Heart left ventricle (tissue), 16 donors: ENCODE measurements around the gene APOLD1. TPM values are rescaled to one million over a fixed set of nuclear protein-coding genes. Genes with fewer than 3 reads are reported as not detected.
A peak's percentile ranks its signal among the peaks of the same experiment; 100 is the strongest.

ENCODE experiments used
- ATAC-seq, 4 donors: fragments of 200-7000 bp; cut with Tn5 transposase; one replicate each; pipeline ENCODE4 v1.9.1; 2020 to 2022; ENCODE audit warnings: moderate library complexity in 4 of 4, mild to moderate bottlenecking in 3 of 4, moderate number of reproducible peaks in 1 of 4
- DNase-seq, 5 donors: peaks; one replicate each; pipeline ENCODE4 v3.0.0-alpha.2; 2020
- H3K27ac ChIP-seq, 12 donors: fragments of 200-600 bp; sonication (generic) in 4 of 12; one replicate each; pipeline versions ENCODE4 v1.5.0 to v1.8.0; 2016 to 2022; ENCODE audit warnings: mild to moderate bottlenecking in 2 of 12
- H3K27me3 ChIP-seq, 9 donors: fragments of 200-600 bp; sonication (generic) in 2 of 9; one replicate each; pipeline versions ENCODE4 v1.5.1 to v1.8.0; 2016 to 2022; ENCODE audit warnings: mild to moderate bottlenecking in 3 of 9
- H3K36me3 ChIP-seq, 9 donors: fragments of 200-600 bp; sonication (generic) in 2 of 9; one replicate each; pipeline versions ENCODE4 v1.5.0 to v1.8.0; 2018 to 2022; ENCODE audit warnings: mild to moderate bottlenecking in 2 of 9
- H3K4me1 ChIP-seq, 12 donors: fragments of 200-600 bp; sonication (generic) in 4 of 12; one replicate each; pipeline versions ENCODE4 v1.5.0 to v1.8.0; 2016 to 2022; ENCODE audit warnings: mild to moderate bottlenecking in 3 of 12
- H3K4me3 ChIP-seq, 12 donors: fragments of 200-600 bp; sonication (generic) in 4 of 12; one replicate each; pipeline versions ENCODE4 v1.5.0 to v1.8.0; 2017 to 2022; ENCODE audit warnings: mild to moderate bottlenecking in 9 of 12, moderate library complexity in 4 of 12
- H3K9me3 ChIP-seq, 12 donors: fragments of 200-600 bp; sonication (generic) in 4 of 12; one replicate each; pipeline versions ENCODE4 v1.5.0 to v1.8.0; 2016 to 2022; ENCODE audit warnings: mild to moderate bottlenecking in 1 of 12
- CTCF ChIP-seq, 12 donors: fragments of 200-600 bp; sonication (generic) in 4 of 12; IDR thresholded peaks; one replicate each; pipeline versions ENCODE4 v1.5.0 to v1.8.0; 2018 to 2022; ENCODE audit warnings: antibody characterized with exemption in 12 of 12, mild to moderate bottlenecking in 5 of 12
- POLR2A ChIP-seq, 2 donors: fragments of 450-650 bp; IDR thresholded peaks; one replicate each; pipeline ENCODE4 v1.6.1; 2017; ENCODE audit warnings: antibody characterized with exemption in 2 of 2, mild to moderate bottlenecking in 2 of 2, moderate library complexity in 2 of 2
- WGBS, 4 donors: extraction: QIAGEN DNeasy Blood & Tissue Kit in 2 of 4; methylation state at CpG; one replicate each; pipeline versions ENCODE4 v1.1.5 to v1.1.7; 2013 to 2018; 5-methylcytosine and 5-hydroxymethylcytosine counted together
- intact Hi-C, 10 donors: fragments of 100-400 bp; cut with DNase I; formaldehyde crosslinking; loops; one replicate each; pipeline versions ENCODE4 v1.11.1 to v1.14.2; 2022
- polyA plus RNA-seq, 2 donors: library from polyadenylated mRNA; stranded (reverse); fragments of 200-250 nt; gene quantifications; one replicate each; pipeline ENCODE4 v1.2.3, GENCODE V29; 2013
- total RNA-seq, 9 donors: library from RNA; depleted of rRNA in 2 of 9; stranded (reverse); fragments of >200 nt in 2 of 9; fragmentation: NEBNext Ultra II Directional in 3 of 9; extraction: Animal tissue kit (Norgen Biotek cat#: 25700) in 3 of 9; gene quantifications; one replicate each; pipeline versions ENCODE4 v1.1.0 to v1.2.4, GENCODE V29; 2016 to 2023
- donor health status: ischemic (EF 13 %, LVEDD 7.1; RV severe dilation, severe dysfunction).
- donor health status: healthy with polysubstance abuse.
- donor health status: DM: no; HTN: yes; CAD: no.
- donor health status: DM: no; HTN: no; CAD: no.
- donor health status: ischemic (EF 25% LVEDD 6.9; RV normal size, moderate dysfunction).
- donor health status: ischemic (EF 25% LVEDD 5.7; RV mildly dilated, moderate dysfunction).
- donor health status: healthy.
- donor health status: DM: yes; HTN: yes; CAD: no.
- donor health status: ischemic (EF 35%, LVEDD 5.7; RV mildly dilated, moderate dysfunction).
- donor health status: nonischemic (EF 11% LVEDD 7.7; RV severe dilation, severe dysfunction).
- donor health status: DM: yes; HTN: yes; CAD: no.
- donor health status: PGD.
- donor health status: ischemic (EF 29% LVEDD 5.4; RV normal size, mild dysfunction).
- donor health status: nonischemic (EF 23%, LVEDD 6.1; RV moderate dilation, normal function).

APOLD1 gene
- total and polyA plus RNA-seq, 11 donors: 7.1 to 45.0 (median 15.2) TPM

- Histone ChIP-seq H3K36me3 (no peaks in the 10 kb centered on the region), H3K9me3 (peaks cover 0 to 6% (median 0%) of the 10 kb centered on the region in 12 donors), H3K27me3 (no peaks in the 10 kb centered on the region), H3K27ac (no peak overlapping the region), H3K4me1 (no peaks in the 10 kb centered on the region), H3K4me3 (no peak overlapping the region)
- no peak for TF ChIP-seq POLR2A (IDR thresholded peaks at IDR 0.05)
- TF ChIP-seq CTCF (IDR thresholded peaks at IDR 0.05): no peak
- intact Hi-C loops: no loop called here
- no peak for DNase-seq
- no peak for ATAC-seq
Observed at GRCh38 chr12:12764824-12765223, 20.6 kb upstream of the APOLD1 start.

GRCh38 chr12:12770262-12770661 is 15.2 kb upstream of the APOLD1 start:
- Histone ChIP-seq H3K27me3 (no peaks in the 10 kb centered on the region), H3K4me1 (no peaks in the 10 kb centered on the region), H3K4me3 (no peak overlapping the region), H3K27ac (no peak overlapping the region), H3K36me3 (no peaks in the 10 kb centered on the region), H3K9me3 (peaks cover 0 to 20% (median 0%) of the 10 kb centered on the region in 12 donors)
- DNase-seq (no peak), ATAC-seq (no peak)
- no peak for TF ChIP-seq POLR2A (IDR thresholded peaks at IDR 0.05)
- TF ChIP-seq CTCF (IDR thresholded peaks at IDR 0.05): no peak
- WGBS, 4 donors: 93 to 98% (median 97%) methylated on average over 6 of the region's 6 CpGs
- intact Hi-C loops: no loop called here

- TF ChIP-seq CTCF (IDR thresholded peaks at IDR 0.05) (no peak), POLR2A (IDR thresholded peaks at IDR 0.05) (no peak)
- WGBS, 4 donors: 57 to 91% (median 86%) methylated on average over 3 of the region's 3 CpGs
- peaks cover 0 to 15% (median 3%) of the 10 kb centered on the region in 12 donors for H3K4me1 ChIP-seq
- H3K36me3 ChIP-seq: no peaks in the 10 kb centered on the region
- intact Hi-C loops: loop anchor here in 3 of 10 donors (5.0 kb wide), 1 partner anchor 32 kb away; no protein-coding TSS in a partner anchor
- H3K27me3 ChIP-seq: no peaks in the 10 kb centered on the region
- ATAC-seq: no peak
- H3K9me3 ChIP-seq: peaks cover 0 to 14% (median 0%) of the 10 kb centered on the region in 12 donors
- H3K4me3 ChIP-seq: no peak overlapping the region
- no peak for DNase-seq
- no peak overlapping the region for H3K27ac ChIP-seq
Observed at GRCh38 chr12:12774791-12775190, 10.7 kb upstream of the APOLD1 start.

GRCh38 chr12:12776261-12776660 is 9.2 kb upstream of the APOLD1 start:
- TF ChIP-seq CTCF (IDR thresholded peaks at IDR 0.05): no peak
- no peak for TF ChIP-seq POLR2A (IDR thresholded peaks at IDR 0.05)
- Histone ChIP-seq H3K27ac (no peak overlapping the region), H3K27me3 (no peaks in the 10 kb centered on the region), H3K9me3 (no peaks in the 10 kb centered on the region), H3K4me1 (peaks cover 0 to 18% (median 3%) of the 10 kb centered on the region in 12 donors), H3K4me3 (no peak overlapping the region), H3K36me3 (no peaks in the 10 kb centered on the region)
- no peak for DNase-seq
- ATAC-seq: peak in 2 of 4 donors; percentile 33 to 48
- 61 to 75% (median 66%) methylated on average over 5 of the region's 5 CpGs for WGBS, 4 donors
- intact Hi-C loops: loop anchor here in 3 of 10 donors (5.0 kb wide), 1 partner anchor 34 kb away; no protein-coding TSS in a partner anchor
